T47D (cell line): Measurements from ENCODE around the gene ZBED1.
"Not testable (repeated sequence)": the region's sequence is repeated elsewhere in the genome, so short reads cannot be mapped to it uniquely, and the experiment has no call there.

Experiments used
- DNase-seq, 2 experiments: peaks; one replicate each; pipeline versions ENCODE4 v3.0.0 to v3.0.0-alpha.2; 2011 to 2012; ENCODE audit warnings: low read depth in 1 of 2, low spot score in 1 of 2
- JUND ChIP-seq: IDR thresholded peaks from 2 replicates; pipeline ENCODE4 v1.6.1; 2012; ENCODE audit warnings: low read depth
- in situ Hi-C: cut with HindIII; loops from 2 replicates; pipeline ENCODE4 v1.10.0; 2016; ENCODE audit warnings: low sequenced_read_pairs, low pct_unique_long_range_greater_than_20kb

Gene ZBED1

DNA sequence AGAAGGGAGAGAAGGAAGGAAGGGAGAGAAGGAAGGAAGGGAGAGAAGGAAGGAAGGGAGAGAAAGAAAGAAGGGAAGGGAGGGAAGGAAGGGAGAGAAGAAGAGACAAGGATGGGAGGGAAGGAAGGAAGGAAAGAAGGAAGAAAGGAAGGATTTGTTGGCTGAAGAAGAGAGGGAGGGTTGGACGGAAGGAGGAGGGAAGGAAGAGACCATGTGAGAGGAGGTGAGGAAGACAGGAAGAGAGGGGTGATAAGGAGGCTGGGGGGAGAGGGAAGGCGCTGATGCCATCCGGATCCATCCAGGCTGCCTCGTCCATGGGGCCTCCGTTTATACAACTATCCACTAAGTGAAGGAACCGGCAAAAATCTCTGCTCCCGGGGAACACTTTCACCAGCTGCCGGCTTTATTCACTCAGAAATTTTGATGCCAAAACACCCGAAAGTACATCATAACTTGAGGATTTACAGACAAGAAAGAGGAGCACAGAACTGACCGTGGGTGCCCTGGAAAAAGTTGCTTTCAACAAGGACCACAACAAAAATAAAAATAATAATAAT is 14.9 kb downstream of the ZBED1 start:
- no peak for DNase-seq
- no peak for TF ChIP-seq JUND
- in situ Hi-C loops, result no loop called here

DNA sequence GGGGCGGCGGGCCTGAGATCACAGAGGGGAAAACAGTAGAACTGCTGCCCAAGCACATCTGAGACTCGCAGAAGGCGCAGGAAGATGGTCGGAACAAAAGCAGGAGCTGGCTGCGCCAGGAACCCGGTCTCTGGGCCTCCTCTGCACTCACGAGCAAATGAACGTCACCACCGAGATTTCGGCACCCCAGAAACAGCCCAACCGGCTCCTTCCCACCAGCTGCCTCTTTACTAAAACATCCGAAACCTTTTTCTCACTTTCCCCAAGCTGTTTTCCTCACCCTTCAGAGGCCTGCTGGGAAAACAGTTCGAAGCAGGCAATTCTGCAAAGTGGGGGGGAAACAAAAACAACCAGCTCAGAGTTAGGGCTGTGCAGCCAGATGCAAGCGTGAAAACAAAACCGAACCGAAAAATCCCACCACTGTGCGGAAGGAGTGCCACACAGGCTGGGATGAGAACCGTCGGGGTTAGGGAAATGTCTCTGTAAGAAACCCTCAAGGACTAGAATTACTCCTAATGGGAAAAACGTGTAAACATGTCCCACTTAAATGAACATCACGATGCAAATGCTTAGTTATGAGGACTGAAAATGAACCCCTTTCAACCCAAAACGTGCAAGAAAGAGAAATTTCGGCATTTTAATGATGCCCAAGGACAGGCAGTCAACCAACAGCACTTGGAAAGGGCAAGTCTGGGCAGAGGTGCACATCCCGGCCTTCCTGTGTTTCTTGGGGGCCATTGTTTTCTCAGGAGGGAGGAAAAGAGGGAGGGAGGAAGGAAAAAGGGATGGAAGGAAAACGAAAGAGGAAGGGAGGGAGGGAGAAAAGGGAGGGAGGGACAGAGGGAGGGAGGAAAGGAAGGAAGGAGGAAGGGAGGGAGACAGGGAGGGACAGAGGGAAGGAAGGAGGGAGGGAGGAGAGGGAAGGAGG is 15.8 kb downstream of the ZBED1 start:
- in situ Hi-C loops, result no loop called here
- TF ChIP-seq JUND, result no peak
- no peak for DNase-seq

DNA sequence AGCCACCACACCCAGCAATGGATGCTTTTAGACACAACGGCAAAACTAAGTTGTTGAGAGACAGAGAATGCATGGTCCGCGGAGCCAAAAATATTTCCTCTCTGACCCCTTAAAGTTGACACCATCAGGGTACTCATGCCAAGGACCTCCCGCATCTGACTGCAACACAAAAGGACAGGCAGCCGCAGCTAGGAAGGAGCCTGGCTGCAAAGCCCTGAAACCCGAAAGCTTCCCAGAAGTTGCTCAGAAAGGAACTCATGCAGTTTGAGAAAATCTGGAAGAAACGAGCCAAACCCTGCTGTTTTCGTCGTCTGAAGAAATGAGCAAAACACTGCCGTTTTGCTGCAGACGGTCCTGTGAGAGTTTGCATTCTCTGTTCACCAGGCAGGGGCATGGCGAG is 16.5 kb downstream of the ZBED1 start:
- TF ChIP-seq JUND, result no peak
- in situ Hi-C loops, result no loop called here
- no peak for DNase-seq

- in situ Hi-C loops, result no loop called here
- TF ChIP-seq JUND, result no peak
- DNase-seq, result no peak
Observed at GRCh38 chrX:2483398-2484060, 17.2 kb downstream of the ZBED1 start.

- in situ Hi-C loops, DNase-seq: not testable (repeated sequence)
Observed at GRCh38 chrX:2481597-2481996, 19.2 kb downstream of the ZBED1 start.

DNA sequence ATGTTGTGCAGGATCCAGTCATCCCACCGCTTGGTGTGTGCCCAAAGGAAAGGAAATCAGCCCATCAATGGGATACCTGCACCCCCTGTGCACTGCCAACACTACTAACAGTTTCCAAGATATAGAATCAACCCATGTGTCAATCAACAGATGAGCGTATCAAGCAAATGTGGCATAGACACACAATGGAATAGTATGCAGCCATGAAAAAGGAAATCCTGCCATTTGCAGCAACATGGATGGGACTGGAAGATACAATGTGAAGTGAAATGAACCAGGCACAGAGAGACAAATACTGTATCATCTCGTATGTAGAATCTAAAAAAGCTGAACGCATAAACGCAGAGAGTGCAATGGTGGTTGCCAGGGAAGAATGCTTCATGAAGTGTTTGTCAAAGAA is 20.8 kb downstream of the ZBED1 start:
- in situ Hi-C loops, DNase-seq: not testable (repeated sequence)

DNA sequence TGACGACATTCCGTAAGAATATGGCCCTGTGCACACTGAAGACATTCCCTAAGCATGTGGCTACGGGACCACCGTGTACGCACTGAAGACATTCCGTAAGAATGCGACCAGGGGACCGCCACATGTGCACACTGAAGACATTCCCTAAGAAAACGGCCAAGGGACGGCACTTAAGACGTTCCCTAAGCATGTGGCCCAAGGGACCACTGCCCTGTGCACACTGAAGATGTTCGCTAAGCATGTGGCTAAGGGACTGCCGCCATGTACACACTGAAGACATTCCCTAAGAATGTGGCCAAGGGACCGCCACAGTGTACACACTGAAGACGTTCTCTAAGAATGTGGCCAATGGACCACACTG is 21.4 kb downstream of the ZBED1 start:
- no peak for TF ChIP-seq JUND
- in situ Hi-C loops, result no loop called here
- DNase-seq, result no peak

DNA sequence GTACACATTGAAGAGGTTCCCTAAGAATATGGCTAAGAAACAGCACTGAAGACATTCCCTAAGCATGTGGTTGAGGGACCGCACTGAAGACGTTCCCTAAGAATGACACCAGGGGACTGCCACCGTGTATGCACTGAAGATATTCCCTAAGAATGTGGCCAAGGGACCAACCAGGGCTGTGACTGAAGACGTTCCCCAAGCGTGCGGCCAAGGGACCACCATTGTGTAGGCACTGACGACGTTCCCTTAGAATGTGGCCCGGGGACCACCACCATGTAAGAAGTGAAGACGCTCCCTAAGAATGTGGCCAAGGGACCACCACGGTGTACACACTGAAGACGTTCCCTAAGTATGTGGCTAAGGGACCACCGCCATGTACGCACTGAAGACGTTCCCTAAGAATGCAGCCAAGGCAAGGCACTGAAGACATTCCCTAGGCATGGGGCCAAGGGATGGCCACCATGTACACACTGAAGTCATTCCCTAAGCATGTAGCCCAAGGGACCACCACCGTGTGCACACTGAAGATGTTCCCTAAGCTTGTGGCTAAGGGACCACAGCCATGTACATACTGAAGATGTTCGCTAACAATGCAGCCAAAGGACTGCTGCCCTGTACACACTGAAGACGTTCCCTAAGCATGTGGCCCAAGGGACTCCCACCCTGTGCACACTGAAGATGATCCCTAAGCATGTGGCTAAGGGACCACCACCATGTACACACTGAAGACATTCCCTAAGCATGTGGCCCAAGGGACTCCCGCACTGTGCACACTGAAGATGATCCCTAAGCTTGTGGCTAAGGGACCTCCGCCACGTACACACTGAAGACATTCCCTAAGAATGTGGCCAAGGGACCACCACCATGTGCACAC is 22.0 kb downstream of the ZBED1 start:
- no peak for TF ChIP-seq JUND
- no peak for DNase-seq

GRCh38 chrX:2477313-2477712 is 23.5 kb downstream of the ZBED1 start:
- DNase-seq, in situ Hi-C loops: not testable (repeated sequence)

More for the DNA sequence above, 22.0 kb downstream of the ZBED1 start:
- in situ Hi-C loops, result no loop called here

- in situ Hi-C loops, result no loop called here
- no peak for DNase-seq
- no peak for TF ChIP-seq JUND
Observed at GRCh38 chrX:2474963-2475726, 25.6 kb downstream of the ZBED1 start.

GRCh38 chrX:2474280-2474962 is 26.4 kb downstream of the ZBED1 start:
- in situ Hi-C loops, result no loop called here
- no peak for TF ChIP-seq JUND
- no peak for DNase-seq

- in situ Hi-C loops, DNase-seq: not testable (repeated sequence)
Observed at GRCh38 chrX:2473064-2473463, 27.7 kb downstream of the ZBED1 start.
